Adrenal gland (tissue), 5 donors: ENCODE results near the gene AOC1.

ENCODE experiments used
- CTCF ChIP-seq, 6 experiments: fragments of 450-650 bp in 4 of 6; fragments of 200-600 bp in 2 of 6; sonication (generic) in 1 of 6; IDR thresholded peaks; 1 replicate in 5 of 6; 2 replicates in 1 of 6; pipeline versions ENCODE4 v1.5.1 to v1.8.0; 2016 to 2021; ENCODE audit warnings: antibody characterized with exemption in 6 of 6, mild to moderate bottlenecking in 2 of 6, moderate library complexity in 1 of 6
- POLR2A ChIP-seq, 2 donors: fragments of 450-650 bp; IDR thresholded peaks; one replicate each; pipeline ENCODE4 v1.6.1; 2017; ENCODE audit warnings: antibody characterized with exemption in 2 of 2, mild to moderate bottlenecking in 2 of 2, moderate library complexity in 1 of 2
- donor health status: DM: no; HTN: no; CAD: no.

GRCh38 chr7:150830937-150831336 is 21.4 kb upstream of the AOC1 start:
- TF ChIP-seq POLR2A (IDR thresholded peaks at IDR 0.05) (no peak), CTCF (IDR thresholded peaks at IDR 0.05) (no peak)
